GM10847 (cell line): Measurements from ENCODE around the gene CLDN2.

ENCODE experiments used
- POLR2A ChIP-seq: IDR thresholded peaks from 2 replicates; pipeline ENCODE4 v1.6.1; 2011; ENCODE audit not compliant: insufficient read length; ENCODE audit errors: extremely low read depth

The CLDN2 gene

GRCh38 chrX:106919932-106920452 is at the start of gene CLDN2:
CLDN2 (plus strand) TSS chrX:106920402; CDS start chrX:106928229, 7,827 bp downstream.
- TF ChIP-seq POLR2A, result no peak

- TF ChIP-seq POLR2A, result no peak
Observed at GRCh38 chrX:106874075-106874474, 46.1 kb upstream of the CLDN2 start.

GRCh38 chrX:106875151-106875550 is 45.1 kb upstream of the CLDN2 start:
- TF ChIP-seq POLR2A, result no peak

- no peak for TF ChIP-seq POLR2A
Observed at GRCh38 chrX:106889468-106889867, 30.7 kb upstream of the CLDN2 start.

GRCh38 chrX:106891762-106892460 is 28.3 kb upstream of the CLDN2 start:
- no peak for TF ChIP-seq POLR2A

GRCh38 chrX:106894392-106894909 is 25.8 kb upstream of the CLDN2 start:
- TF ChIP-seq POLR2A, result no peak

- TF ChIP-seq POLR2A, result no peak
Observed at GRCh38 chrX:106894978-106895452, 25.2 kb upstream of the CLDN2 start.

GRCh38 chrX:106897259-106897658 is 22.9 kb upstream of the CLDN2 start:
- TF ChIP-seq POLR2A, result no peak

- no peak for TF ChIP-seq POLR2A
Observed at GRCh38 chrX:106898462-106898861, 21.7 kb upstream of the CLDN2 start.

GRCh38 chrX:106899276-106899675 is 20.9 kb upstream of the CLDN2 start:
- TF ChIP-seq POLR2A, result no peak

- no peak for TF ChIP-seq POLR2A
Observed at GRCh38 chrX:106899841-106900240, 20.4 kb upstream of the CLDN2 start.

- no peak for TF ChIP-seq POLR2A
Observed at GRCh38 chrX:106901341-106901740, 18.9 kb upstream of the CLDN2 start.

- no peak for TF ChIP-seq POLR2A
Observed at GRCh38 chrX:106901781-106902219, 18.4 kb upstream of the CLDN2 start.

GRCh38 chrX:106902684-106903083 is 17.5 kb upstream of the CLDN2 start:
- TF ChIP-seq POLR2A, result no peak

GRCh38 chrX:106903291-106903824 is 16.8 kb upstream of the CLDN2 start, which contains the start of gene RIPPLY1:
RIPPLY1 (minus strand) TSS chrX:106903341; CDS start chrX:106903287, 54 bp downstream.
- no peak for TF ChIP-seq POLR2A
